Left lung (tissue), 14 donors: Measurements from ENCODE around the gene KLRD1. TPM values are rescaled to one million over a fixed set of nuclear protein-coding genes. Genes with fewer than 3 reads are reported as not detected.

Experiments
- ATAC-seq: fragments of 200-7000 bp; cut with Tn5 transposase; one replicate; pipeline ENCODE4 v1.9.1; 2020; ENCODE audit warnings: moderate library complexity
- DNase-seq, 4 donors: peaks; one replicate each; pipeline ENCODE4 v3.0.0-alpha.2; 2013 to 2020
- H3K27ac ChIP-seq, 2 donors: fragments of 200-600 bp; sonication (generic) in 1 of 2; one replicate each; pipeline versions ENCODE4 v1.5.0 to v1.8.0; 2020 to 2021
- H3K27me3 ChIP-seq, 2 donors: fragments of 200-600 bp; sonication (generic) in 1 of 2; one replicate each; pipeline versions ENCODE4 v1.5.0 to v1.8.0; 2020 to 2021
- H3K36me3 ChIP-seq, 2 donors: fragments of 200-600 bp; sonication (generic) in 1 of 2; one replicate each; pipeline versions ENCODE4 v1.5.0 to v1.8.0; 2020 to 2021
- H3K4me1 ChIP-seq, 2 donors: fragments of 200-600 bp; one replicate each; pipeline ENCODE4 v1.8.0; 2021
- H3K4me3 ChIP-seq, 2 donors: fragments of 200-600 bp; sonication (generic) in 1 of 2; one replicate each; pipeline versions ENCODE4 v1.5.0 to v1.8.0; 2020 to 2021; ENCODE audit warnings: mild to moderate bottlenecking in 1 of 2
- H3K9me3 ChIP-seq, 2 donors: fragments of 200-600 bp; sonication (generic) in 1 of 2; one replicate each; pipeline versions ENCODE4 v1.5.0 to v1.8.0; 2020 to 2021
- intact Hi-C, 2 donors: fragments of 100-400 bp; cut with DNase I; formaldehyde crosslinking; loops; one replicate each; pipeline versions ENCODE4 v1.11.2 to v1.14.2; 2022
- long read RNA-seq, 12 donors: library from polyadenylated mRNA in 2 of 12; unstranded in 2 of 12; transcript quantifications; one replicate each; pipeline ENCODE4 v2.0.0 and lab custom pipeline, GENCODE V29; 2019 to 2026
- polyA plus RNA-seq, 6 donors: library from polyadenylated mRNA; unstranded; fragments of 120-200 nt; gene quantifications; one replicate each; pipeline ENCODE4 v1.2.1, GENCODE V29; 2013; ENCODE audit not compliant: insufficient read length in 6 of 6
- total RNA-seq, 2 donors: library from RNA; stranded (reverse); fragmentation: NEBNext Ultra II Directional; extraction: Animal tissue kit (Norgen Biotek cat#: 25700); gene quantifications; one replicate each; pipeline ENCODE4 v1.2.1, GENCODE V29; 2021
- TF ChIP-seq, protein P1 (sequence below), 2 donors: fragments of 200-600 bp; sonication (generic) in 1 of 2; IDR thresholded peaks; one replicate each; pipeline versions ENCODE4 v1.5.0 to v1.8.0; 2021; ENCODE audit warnings: antibody characterized with exemption in 2 of 2
- donor health status: DM: no; HTN: yes; CAD: no.
- donor health status: DM: no; HTN: no; CAD: no.

The KLRD1 gene, protein sequence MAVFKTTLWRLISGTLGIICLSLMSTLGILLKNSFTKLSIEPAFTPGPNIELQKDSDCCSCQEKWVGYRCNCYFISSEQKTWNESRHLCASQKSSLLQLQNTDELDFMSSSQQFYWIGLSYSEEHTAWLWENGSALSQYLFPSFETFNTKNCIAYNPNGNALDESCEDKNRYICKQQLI
- 1 to 10 TPM; 4.6 to 9.0 TPM for total RNA-seq
- 1 to 10 TPM in 5 of 6 donors, under 1 TPM in 1; 0.53 to 2.1 (median 1.7) TPM for polyA plus RNA-seq
- long read RNA-seq, donor 1 = 0 reads
- long read RNA-seq, donor 2, partial matches to known transcripts = 0 of 1 reads
- long read RNA-seq, donor 2, other reads (novel, unspliced or antisense) = 0 of 1 reads
- long read RNA-seq, donor 3 = 0 reads
- long read RNA-seq, donor 4, partial matches to known transcripts = 0 of 1 reads
- long read RNA-seq, donor 4, other reads (novel, unspliced or antisense) = 1 of 1 reads
- long read RNA-seq, donor 5, partial matches to known transcripts = 0 of 2 reads
- long read RNA-seq, donor 5, other reads (novel, unspliced or antisense) = 0 of 2 reads
- long read RNA-seq, donor 6, partial matches to known transcripts = 0 of 1 reads
- long read RNA-seq, donor 6, other reads (novel, unspliced or antisense) = 0 of 1 reads
- long read RNA-seq, donor 7 = 0 reads
- long read RNA-seq, donor 8 = 0 reads
- long read RNA-seq, donor 9 = 0 reads
- long read RNA-seq, donor 10, partial matches to known transcripts = 0 of 3 reads
- long read RNA-seq, donor 10, other reads (novel, unspliced or antisense) = 3 of 3 reads
- long read RNA-seq, donor 11 = 0 reads
- long read RNA-seq, donor 12 = 0 reads

- ATAC-seq (peak; percentile 31), DNase-seq (no peak)
- H3K36me3 ChIP-seq = no peaks in the 10 kb centered on the region
- TF ChIP-seq, protein P1, sequence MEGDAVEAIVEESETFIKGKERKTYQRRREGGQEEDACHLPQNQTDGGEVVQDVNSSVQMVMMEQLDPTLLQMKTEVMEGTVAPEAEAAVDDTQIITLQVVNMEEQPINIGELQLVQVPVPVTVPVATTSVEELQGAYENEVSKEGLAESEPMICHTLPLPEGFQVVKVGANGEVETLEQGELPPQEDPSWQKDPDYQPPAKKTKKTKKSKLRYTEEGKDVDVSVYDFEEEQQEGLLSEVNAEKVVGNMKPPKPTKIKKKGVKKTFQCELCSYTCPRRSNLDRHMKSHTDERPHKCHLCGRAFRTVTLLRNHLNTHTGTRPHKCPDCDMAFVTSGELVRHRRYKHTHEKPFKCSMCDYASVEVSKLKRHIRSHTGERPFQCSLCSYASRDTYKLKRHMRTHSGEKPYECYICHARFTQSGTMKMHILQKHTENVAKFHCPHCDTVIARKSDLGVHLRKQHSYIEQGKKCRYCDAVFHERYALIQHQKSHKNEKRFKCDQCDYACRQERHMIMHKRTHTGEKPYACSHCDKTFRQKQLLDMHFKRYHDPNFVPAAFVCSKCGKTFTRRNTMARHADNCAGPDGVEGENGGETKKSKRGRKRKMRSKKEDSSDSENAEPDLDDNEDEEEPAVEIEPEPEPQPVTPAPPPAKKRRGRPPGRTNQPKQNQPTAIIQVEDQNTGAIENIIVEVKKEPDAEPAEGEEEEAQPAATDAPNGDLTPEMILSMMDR (IDR thresholded peaks at IDR 0.05) = no peak
- H3K4me3 ChIP-seq = peak within 1 kb of the TSS in 1 of 2 donors; percentile 2
- no peaks in the 10 kb centered on the region for H3K27me3 ChIP-seq
- no peak within 1 kb of the TSS for H3K27ac ChIP-seq
- H3K9me3 ChIP-seq = no peaks in the 10 kb centered on the region
- no peaks in the 10 kb centered on the region for H3K4me1 ChIP-seq
- intact Hi-C loops = no loop called here
These were observed at the start of gene KLRD1 for GRCh38 chr12:10307630-10308029. KLRD1 (plus strand) TSS chr12:10307870; CDS start chr12:10308078, 208 bp downstream.

DNA sequence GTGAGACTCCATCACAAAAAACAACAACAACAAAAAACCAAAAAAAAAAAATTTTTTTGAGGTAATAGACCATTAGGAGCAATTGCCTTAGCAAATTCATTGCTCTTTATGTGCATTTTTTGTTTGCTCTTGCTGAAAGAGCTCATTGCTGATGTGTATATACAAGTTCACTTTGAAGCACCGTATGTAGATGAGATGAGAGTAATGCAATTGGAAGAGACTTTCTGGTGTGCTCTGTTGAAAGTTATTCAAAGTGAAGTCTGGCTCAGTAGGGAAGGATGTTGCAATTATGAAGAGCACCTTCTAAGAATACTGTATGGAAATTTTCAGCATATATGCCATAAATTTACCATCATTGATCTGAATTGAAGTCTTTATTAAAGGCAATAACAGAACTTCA is 46.7 kb upstream of the KLRD1 start:
- no peak for DNase-seq
- intact Hi-C loops = no loop called here
- no peak overlapping the region for H3K4me3 ChIP-seq
- peaks cover 0 to 9% of the 10 kb centered on the region in 2 donors for H3K9me3 ChIP-seq
- no peaks in the 10 kb centered on the region for H3K4me1 ChIP-seq
- H3K36me3 ChIP-seq = no peaks in the 10 kb centered on the region
- TF ChIP-seq, protein P1 (IDR thresholded peaks at IDR 0.05) = no peak
- no peak overlapping the region for H3K27ac ChIP-seq
- no peak for ATAC-seq
- no peaks in the 10 kb centered on the region for H3K27me3 ChIP-seq

GRCh38 chr12:10268037-10268436 is 39.6 kb upstream of the KLRD1 start:
- intact Hi-C loops = no loop called here

DNA sequence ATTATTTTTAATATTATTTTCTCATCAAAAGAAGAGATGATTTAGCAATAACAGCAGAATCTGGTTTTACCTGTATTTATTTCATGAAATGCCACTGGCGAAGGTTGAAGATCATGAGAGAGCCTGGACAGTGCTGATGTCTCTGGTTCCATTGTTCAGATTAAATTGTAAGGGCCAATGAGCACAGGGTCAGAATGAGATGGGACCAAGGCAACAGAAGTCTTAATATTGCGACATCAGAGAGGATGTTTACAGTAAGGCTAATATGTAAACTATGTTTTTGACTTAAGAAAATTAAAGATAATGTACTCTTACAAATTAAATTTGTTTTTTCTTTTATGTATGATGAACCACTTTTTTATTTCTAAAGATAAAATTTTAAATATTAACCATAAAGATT is 35.2 kb upstream of the KLRD1 start:
- no peaks in the 10 kb centered on the region for H3K4me1 ChIP-seq
- intact Hi-C loops = no loop called here
- TF ChIP-seq, protein P1 (IDR thresholded peaks at IDR 0.05) = no peak
- DNase-seq = no peak
- H3K27ac ChIP-seq = no peak overlapping the region
- no peaks in the 10 kb centered on the region for H3K36me3 ChIP-seq
- H3K9me3 ChIP-seq = no peaks in the 10 kb centered on the region
- ATAC-seq = no peak
- no peaks in the 10 kb centered on the region for H3K27me3 ChIP-seq
- H3K4me3 ChIP-seq = no peak overlapping the region

More at GRCh38 chr12:10268037-10268436, 39.6 kb upstream of the KLRD1 start:
- Histone ChIP-seq H3K9me3 (no peaks in the 10 kb centered on the region), H3K36me3 (no peaks in the 10 kb centered on the region), H3K4me1 (no peaks in the 10 kb centered on the region), H3K27me3 (no peaks in the 10 kb centered on the region), H3K4me3 (no peak overlapping the region), H3K27ac (no peak overlapping the region)
- ATAC-seq = no peak
- no peak for DNase-seq
- TF ChIP-seq, protein P1 (IDR thresholded peaks at IDR 0.05) = no peak

DNA sequence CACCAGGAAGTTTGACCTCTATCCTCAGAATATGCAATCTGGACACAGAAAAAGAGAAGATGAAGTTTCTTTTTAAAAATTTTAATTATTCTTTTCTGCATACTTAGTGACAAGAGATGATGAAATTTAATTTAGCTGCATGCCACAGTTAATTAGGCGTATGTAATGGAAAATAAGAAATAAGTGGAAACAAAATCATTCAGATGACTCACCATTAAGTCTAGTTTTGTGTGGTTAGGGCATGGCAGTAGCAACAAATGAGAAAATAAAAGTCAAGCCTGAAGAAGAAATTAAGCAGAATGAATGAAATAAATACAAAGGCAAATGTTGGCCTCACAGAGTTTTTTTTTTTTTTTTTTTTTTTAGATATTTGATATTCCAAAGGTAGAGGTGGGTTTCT is 30.9 kb upstream of the KLRD1 start:
- DNase-seq (no peak), ATAC-seq (no peak)
- no peak overlapping the region for H3K27ac ChIP-seq
- TF ChIP-seq, protein P1 (IDR thresholded peaks at IDR 0.05) = no peak
- intact Hi-C loops = no loop called here
- H3K27me3 ChIP-seq = no peaks in the 10 kb centered on the region
- no peak overlapping the region for H3K4me3 ChIP-seq
- no peaks in the 10 kb centered on the region for H3K36me3 ChIP-seq
- no peaks in the 10 kb centered on the region for H3K4me1 ChIP-seq
- no peaks in the 10 kb centered on the region for H3K9me3 ChIP-seq
